ENCODE measurements around the gene FAM3C. TPM values are rescaled to one million over a fixed set of nuclear protein-coding genes. Genes with fewer than 3 reads are reported as not detected.
"Not testable (repeated sequence)": the region's sequence is repeated elsewhere in the genome, so short reads cannot be mapped to it uniquely, and the experiment has no call there.

The FAM3C gene
- total RNA-seq, 1 experiment from 2014 or later: 37.9 TPM

DNA sequence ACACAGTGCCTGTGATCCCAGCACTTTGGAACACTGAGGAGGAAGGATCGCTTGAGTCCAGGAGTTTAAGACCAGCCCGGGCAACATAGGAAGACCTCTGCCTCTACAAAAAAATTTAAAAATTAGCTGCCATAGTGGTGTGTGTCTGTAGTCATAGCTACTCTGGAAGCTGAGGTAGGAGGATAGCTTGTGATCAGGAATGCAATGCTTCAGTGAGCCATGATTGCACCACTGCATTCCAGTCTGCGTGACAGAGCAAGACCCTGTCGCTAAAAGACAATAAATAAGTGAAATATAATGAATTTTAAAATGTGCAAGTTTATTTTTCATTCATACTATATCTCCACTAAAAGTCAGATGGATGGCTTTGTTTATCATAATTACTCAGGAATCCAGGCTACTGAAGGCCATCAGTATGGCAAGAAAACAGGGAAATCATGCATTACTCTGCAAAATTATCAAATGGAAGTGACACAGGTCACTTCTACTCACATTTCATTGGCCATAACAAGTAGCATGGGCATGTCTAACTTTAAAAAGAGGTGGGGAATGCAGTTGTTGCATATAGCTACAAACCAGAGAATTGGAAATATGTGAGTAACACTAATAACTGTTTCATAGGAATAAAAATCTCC is 32.9 kb upstream of the FAM3C start:
- Histone ChIP-seq H3K9ac (ENCODE audit: low read length) (no peak overlapping the region), H3K9me2 (replicated peaks; ENCODE audit: low read length) (no peaks in the 10 kb centered on the region), H4K20me1 (ENCODE audit: low read length) (no peaks in the 10 kb centered on the region), H3F3A (ENCODE audit: low read length, unreplicated experiment) (no peaks in the 10 kb centered on the region), H3K27me3 (ENCODE audit: low read length) (no peaks in the 10 kb centered on the region), H3K4me2 (ENCODE audit: low read length) (no peak overlapping the region), H3K36me3 (ENCODE audit: low read depth, low read length) (no peaks in the 10 kb centered on the region), H3K4me3 (ENCODE audit: low read length) (no peak overlapping the region), H3K4me1 (ENCODE audit: insufficient read depth, low read length) (no peaks in the 10 kb centered on the region), H3K79me2 (ENCODE audit: low read length) (no peaks in the 10 kb centered on the region), H3K9me3 (ENCODE audit: low read length) (no peaks in the 10 kb centered on the region), H2AFZ (ENCODE audit: low read length) (no peak overlapping the region), H3K27ac (ENCODE audit: low read length) (no peak overlapping the region)
- ChIA-PET CTCF (no interaction called here), POLR2A (ENCODE audit: unreplicated experiment) (no interaction called here)
- intact Hi-C loops (cut with micrococcal nuclease): no loop called here
- BruUV-seq (replicated peaks): no TSS peak
- ATAC-seq (no peak), DNase-seq (no peak)
- TF ChIP-seq EZH2phosphoT487 (IDR thresholded peaks at IDR 0.05; ENCODE audit: borderline replicate concordance, low read length) (no peak), EZH2 (IDR thresholded peaks at IDR 0.05; ENCODE audit: low read length, unreplicated experiment) (no peak)
- TF ChIP-seq, protein P1, sequence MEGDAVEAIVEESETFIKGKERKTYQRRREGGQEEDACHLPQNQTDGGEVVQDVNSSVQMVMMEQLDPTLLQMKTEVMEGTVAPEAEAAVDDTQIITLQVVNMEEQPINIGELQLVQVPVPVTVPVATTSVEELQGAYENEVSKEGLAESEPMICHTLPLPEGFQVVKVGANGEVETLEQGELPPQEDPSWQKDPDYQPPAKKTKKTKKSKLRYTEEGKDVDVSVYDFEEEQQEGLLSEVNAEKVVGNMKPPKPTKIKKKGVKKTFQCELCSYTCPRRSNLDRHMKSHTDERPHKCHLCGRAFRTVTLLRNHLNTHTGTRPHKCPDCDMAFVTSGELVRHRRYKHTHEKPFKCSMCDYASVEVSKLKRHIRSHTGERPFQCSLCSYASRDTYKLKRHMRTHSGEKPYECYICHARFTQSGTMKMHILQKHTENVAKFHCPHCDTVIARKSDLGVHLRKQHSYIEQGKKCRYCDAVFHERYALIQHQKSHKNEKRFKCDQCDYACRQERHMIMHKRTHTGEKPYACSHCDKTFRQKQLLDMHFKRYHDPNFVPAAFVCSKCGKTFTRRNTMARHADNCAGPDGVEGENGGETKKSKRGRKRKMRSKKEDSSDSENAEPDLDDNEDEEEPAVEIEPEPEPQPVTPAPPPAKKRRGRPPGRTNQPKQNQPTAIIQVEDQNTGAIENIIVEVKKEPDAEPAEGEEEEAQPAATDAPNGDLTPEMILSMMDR (conservative IDR thresholded peaks at IDR 0.05; ENCODE audit: low read depth, low read length): no peak

DNA sequence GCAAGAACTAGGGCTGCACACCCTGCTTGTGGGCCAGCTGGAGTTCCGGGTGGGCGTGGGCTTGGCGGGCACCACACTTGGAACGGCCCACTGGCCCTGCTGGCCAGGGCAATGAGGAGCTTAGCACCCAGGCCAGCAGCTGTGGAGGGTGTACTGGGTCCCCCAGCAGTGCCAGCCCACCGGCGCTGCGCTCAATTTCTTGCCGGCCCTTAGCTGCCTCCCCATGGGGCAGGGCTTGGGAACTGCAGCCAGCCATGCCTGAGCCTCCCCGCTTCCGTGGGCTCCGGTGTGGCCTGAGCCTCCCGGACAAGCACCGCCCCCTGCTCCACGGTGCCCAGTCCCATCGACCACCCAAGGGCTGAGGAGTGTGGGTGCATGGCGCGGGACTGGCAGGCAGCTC is 25.6 kb upstream of the FAM3C start:
- H3F3A ChIP-seq (ENCODE audit: low read length, unreplicated experiment); intact Hi-C loops (cut with micrococcal nuclease); DNase-seq; H3K79me2 ChIP-seq (ENCODE audit: low read length); CTCF ChIA-PET; H2AFZ ChIP-seq (ENCODE audit: low read length); H3K4me3 ChIP-seq (ENCODE audit: low read length); H3K9me2 ChIP-seq (replicated peaks; ENCODE audit: low read length); H3K27ac ChIP-seq (ENCODE audit: low read length); BruUV-seq (replicated peaks); POLR2A ChIA-PET (ENCODE audit: unreplicated experiment); H3K27me3 ChIP-seq (ENCODE audit: low read length); H3K9ac ChIP-seq (ENCODE audit: low read length); H3K36me3 ChIP-seq (ENCODE audit: low read depth, low read length); H3K4me2 ChIP-seq (ENCODE audit: low read length); H4K20me1 ChIP-seq (ENCODE audit: low read length); ATAC-seq; H3K9me3 ChIP-seq (ENCODE audit: low read length): not testable (repeated sequence)
- H3K4me1 ChIP-seq (ENCODE audit: insufficient read depth, low read length): peaks cover 11% of the 10 kb centered on the region

DNA sequence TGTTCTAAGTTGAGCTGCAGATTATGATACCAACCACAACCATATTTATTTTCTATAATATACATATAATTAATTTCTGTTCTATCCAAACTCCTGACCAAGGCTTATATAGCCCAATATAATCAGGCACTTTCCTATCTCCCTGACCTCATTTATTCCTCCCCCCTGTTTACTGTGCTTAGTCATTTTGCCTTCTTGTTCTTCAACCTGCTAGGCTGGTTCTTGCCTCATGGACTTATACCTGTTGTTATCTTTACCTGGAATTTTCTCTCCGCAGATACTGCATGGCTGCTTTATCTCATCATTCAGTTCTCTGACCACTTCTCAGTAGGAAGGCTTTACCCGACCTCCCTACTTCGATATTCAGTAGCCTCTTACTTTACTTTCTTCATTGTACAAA is 24.9 kb upstream of the FAM3C start:
- DNase-seq (peak; percentile 80), ATAC-seq (peak; percentile 90)
- H3K4me1 ChIP-seq (ENCODE audit: insufficient read depth, low read length): peaks cover 11% of the 10 kb centered on the region
- no peak overlapping the region for H2AFZ ChIP-seq (ENCODE audit: low read length)
- no TSS peak for BruUV-seq (replicated peaks)
- no peak overlapping the region for H3K9ac ChIP-seq (ENCODE audit: low read length)
- POLR2A ChIA-PET (ENCODE audit: unreplicated experiment): no interaction called here
- CTCF ChIA-PET: no interaction called here
- H3K36me3 ChIP-seq (ENCODE audit: low read depth, low read length): no peaks in the 10 kb centered on the region
- intact Hi-C loops (cut with micrococcal nuclease): no loop called here
- H3K9me2 ChIP-seq (replicated peaks; ENCODE audit: low read length): no peaks in the 10 kb centered on the region
- H3F3A ChIP-seq (ENCODE audit: low read length, unreplicated experiment): no peaks in the 10 kb centered on the region
- no peak for TF ChIP-seq EZH2 (IDR thresholded peaks at IDR 0.05; ENCODE audit: low read length, unreplicated experiment)
- no peaks in the 10 kb centered on the region for H3K79me2 ChIP-seq (ENCODE audit: low read length)
- peak overlapping the region; percentile 53 for H3K4me2 ChIP-seq (ENCODE audit: low read length)
- no peaks in the 10 kb centered on the region for H3K9me3 ChIP-seq (ENCODE audit: low read length)
- peak overlapping the region; percentile 37 for H3K27ac ChIP-seq (ENCODE audit: low read length)
- H3K27me3 ChIP-seq (ENCODE audit: low read length): no peaks in the 10 kb centered on the region
- H4K20me1 ChIP-seq (ENCODE audit: low read length): no peaks in the 10 kb centered on the region
- no peak overlapping the region for H3K4me3 ChIP-seq (ENCODE audit: low read length)
